Hindlimb muscle (tissue), 1 donor: ENCODE data around the gene CEACAM1. TPM values are rescaled to one million over a fixed set of nuclear protein-coding genes. Genes with fewer than 3 reads are reported as not detected.
"Not testable (repeated sequence)": the region's sequence is repeated elsewhere in the genome, so short reads cannot be mapped to it uniquely, and the experiment has no call there.

ENCODE experiments used
- DNase-seq: peaks from one replicate; pipeline ENCODE4 v3.0.0-alpha.2; 2013
- polyA plus RNA-seq: library from polyadenylated mRNA; unstranded; fragments of 120-200 nt; gene quantifications from one replicate; pipeline ENCODE4 v1.2.1, GENCODE V29; 2013; ENCODE audit not compliant: insufficient read length

The CEACAM1 gene
- polyA plus RNA-seq, 1 donor: 2.1 TPM

GRCh38 chr19:42511340-42511739 lies 16.9 kb downstream of the CEACAM1 start:
- DNase-seq: no peak

DNA sequence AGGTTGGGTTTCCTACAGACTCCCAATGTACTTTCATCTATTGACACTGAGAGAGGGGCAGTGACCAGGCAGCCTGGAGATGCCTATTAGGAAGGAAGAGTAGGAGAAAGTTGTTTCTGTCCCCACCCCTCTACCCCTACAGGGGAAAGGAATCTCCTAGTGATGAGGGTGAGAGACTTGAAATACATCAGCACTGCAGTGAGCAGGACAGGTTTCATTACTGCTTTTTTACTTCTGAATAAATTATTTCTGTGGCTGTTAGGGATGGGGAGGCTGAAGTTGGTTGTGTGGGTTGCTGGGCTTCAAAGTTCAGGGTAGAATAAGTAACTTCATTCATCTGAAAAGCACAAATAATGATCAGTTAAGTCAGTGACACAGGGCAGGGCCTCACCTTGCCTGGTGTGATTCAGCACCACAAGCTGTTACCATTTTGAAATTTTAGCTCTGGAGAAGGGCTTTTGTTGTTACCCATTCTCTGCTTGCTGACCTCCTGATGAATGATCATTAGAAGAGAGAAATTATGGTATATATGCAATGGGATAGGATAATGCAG lies 19.3 kb downstream of the CEACAM1 start:
- no peak for DNase-seq

GRCh38 chr19:42505066-42505465 lies 23.2 kb downstream of the CEACAM1 start:
- DNase-seq: no peak

DNA sequence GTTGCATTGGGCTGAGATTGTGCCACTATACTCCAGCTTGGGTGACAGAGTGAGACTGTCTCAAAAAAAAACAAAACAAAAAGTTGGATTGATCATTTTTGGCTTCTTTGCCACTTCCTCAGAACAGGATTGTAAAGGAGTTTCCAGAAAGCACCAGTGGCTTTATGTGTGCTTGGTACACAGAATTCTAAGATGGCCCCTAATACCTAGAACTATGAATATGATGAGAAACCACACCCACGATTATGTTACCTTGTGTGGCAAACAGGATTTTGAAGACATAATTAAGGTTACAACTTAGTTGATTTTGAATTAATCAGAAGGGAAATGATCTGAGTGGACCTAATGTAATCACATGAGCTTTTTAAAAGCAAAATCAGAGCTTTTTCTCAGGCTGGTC lies 26.5 kb downstream of the CEACAM1 start:
- no peak for DNase-seq

DNA sequence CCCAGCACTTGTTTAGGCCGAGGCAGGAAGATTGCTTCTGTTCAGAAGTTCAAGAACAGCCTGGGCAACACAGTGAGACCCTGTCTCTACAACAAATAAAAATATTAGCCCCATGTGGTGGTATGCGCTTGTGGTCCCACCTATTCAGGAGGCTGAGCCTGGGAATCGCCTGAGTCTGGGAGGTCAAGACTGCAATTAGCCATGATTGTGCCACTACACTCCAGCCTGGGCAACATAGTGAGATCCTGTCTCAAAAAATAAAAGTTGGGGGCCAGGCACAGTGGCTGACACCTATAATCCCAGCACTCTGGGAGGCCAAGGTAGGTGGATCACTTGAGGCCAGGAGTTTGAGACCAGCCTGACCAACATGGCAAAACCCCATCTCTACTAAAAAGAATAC lies 27.0 kb downstream of the CEACAM1 start:
- not testable (repeated sequence) for DNase-seq

GRCh38 chr19:42498169-42498757 lies 30.0 kb downstream of the CEACAM1 start:
- no peak for DNase-seq

DNA sequence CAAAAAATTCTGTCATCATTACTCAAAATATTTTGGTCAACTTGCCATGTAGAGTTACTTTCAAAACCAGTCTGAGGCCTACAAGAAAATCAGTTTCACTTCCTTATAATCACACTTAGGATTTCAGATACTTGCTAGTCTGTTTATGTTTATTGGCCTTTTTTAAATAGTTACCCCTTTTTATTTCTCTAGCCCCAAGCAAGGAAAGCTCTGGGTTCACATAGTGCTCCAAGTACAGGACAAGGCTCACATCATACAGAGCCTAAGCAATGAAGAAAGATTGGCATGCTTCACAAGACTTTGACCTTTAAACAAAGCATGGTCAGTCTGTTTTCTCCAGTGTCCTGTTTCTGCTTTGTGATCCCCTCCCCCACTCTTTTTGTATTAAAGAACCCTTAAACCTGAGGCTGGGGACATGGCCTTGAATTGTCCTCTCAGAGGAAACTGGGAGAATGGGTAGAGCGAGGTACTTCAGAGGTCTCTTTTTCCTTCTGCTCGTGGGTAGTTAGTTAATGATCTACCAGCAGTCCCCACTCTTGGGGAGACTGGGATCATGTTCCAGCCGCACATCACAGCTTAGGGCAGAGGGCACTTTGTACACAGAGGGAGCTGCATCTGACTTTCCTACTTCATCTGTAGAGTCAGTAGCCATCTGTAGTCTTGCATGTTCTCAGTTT lies 30.7 kb downstream of the CEACAM1 start:
- DNase-seq: no peak

GRCh38 chr19:42496460-42497133 lies 31.7 kb downstream of the CEACAM1 start:
- no peak for DNase-seq

DNA sequence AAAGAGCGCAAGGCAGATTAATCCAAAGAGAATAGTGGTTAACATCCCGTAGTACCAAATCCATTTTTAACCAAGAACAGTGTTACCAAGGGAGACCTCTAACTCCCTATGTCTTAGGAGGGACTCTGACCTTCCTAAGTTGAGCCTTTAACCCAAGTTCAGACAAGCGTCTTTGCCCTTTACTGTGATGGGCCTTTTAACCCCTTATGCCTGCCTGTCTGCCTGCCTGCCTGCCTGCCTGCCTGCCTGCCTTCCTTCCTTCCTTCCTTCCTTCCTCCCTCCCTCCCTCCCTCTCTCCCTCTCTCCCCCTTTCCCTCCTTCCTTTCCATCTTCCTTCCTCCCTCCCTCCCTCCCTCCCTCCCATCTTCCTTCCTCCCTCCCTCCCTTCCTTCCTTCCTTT lies 32.6 kb downstream of the CEACAM1 start:
- DNase-seq: no peak

- DNase-seq: no peak
Measured at GRCh38 chr19:42494321-42494720, 34.0 kb downstream of the CEACAM1 start.

DNA sequence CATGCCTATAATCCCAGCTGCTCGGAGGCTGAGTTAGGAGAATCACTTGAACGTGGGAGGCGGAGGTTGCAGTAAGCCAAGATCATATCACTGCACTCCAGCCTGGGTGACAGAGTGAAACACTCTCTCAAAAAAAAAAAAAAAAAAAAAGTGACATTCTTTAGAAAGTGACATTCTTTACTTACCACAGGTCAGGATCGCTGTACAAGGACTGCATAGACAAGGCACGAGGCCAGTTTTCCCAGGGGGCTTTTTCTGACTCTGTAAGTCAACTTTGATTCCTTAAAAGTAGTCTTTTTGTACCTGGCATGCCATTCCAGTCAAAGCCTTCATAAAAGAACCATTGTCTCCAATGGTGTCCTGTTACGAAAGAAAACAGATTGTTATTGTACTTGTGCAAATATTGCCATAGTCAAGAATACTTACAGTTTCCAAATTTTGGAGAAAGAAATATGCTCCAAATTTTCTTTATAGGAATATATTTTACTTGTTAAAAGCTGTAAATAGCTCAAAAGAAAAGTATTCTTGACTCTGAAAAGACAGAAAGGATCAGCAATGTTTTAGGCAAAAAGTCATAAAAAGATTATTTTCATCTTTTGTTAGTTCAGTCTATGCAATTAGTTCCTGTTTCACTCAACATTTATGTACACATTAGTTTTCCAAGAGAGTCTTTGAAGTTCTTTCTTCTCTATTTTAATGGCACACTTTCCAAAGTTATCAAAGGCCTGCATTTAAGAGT lies 39.3 kb downstream of the CEACAM1 start:
- no peak for DNase-seq

- no peak for DNase-seq
Measured at GRCh38 chr19:42487798-42488178, 40.5 kb downstream of the CEACAM1 start.

GRCh38 chr19:42487032-42487797 lies 41.1 kb downstream of the CEACAM1 start:
- no peak for DNase-seq

DNA sequence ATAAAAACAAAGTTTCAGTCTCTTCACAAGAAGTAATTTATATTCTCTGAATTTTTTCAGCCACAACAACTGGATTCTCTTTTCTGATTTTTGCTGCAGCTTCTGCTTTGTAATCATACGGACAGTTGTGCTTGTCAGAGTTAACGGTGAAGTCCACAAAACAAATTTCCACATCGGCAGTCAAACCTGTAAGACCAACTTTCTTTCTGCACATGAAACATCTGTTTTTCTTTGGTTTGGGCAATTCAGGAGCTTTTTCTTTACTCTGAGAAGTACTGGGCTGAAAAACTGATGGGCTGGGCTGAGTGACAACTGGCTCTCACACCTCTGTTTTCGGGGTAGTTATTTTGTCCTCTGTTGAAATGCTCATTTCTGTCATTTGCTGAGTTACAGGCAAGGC lies 43.2 kb downstream of the CEACAM1 start:
- not testable (repeated sequence) for DNase-seq

DNA sequence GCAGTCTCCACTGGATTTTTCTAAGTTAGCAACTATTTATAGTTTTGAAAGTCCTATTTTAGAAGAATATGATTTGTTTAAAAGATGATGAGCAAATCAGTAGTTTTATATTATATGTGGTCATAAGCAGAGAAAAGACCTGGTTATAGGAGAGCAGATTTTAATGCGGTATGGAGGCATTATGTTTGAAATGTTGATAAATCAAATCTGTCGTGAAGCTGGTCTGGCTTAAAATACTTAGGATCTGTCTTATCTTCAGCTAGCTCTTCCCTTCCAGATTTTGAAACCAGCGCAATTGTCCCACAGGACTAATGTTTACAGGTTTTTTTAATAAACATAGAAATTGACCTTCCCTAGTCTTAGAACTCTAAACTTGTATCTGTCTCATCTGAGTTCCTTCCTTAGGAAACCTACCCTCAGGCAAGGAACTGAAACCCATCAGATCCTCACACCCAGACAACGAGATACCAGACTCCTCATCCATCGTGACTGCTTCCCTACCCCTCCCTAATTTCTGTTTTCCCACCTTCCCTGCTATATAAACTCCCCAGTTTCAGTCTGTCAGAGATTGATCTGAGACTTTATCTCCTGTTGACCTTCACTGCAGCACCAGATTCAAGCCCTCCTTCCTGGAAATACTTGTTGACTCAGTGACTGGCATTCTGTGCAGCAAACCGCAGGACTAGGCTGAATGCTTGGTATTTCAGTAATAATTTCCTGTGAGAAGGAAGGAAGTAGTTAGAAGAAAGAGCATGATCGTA lies 47.8 kb downstream of the CEACAM1 start:
- no peak for DNase-seq

- no peak for DNase-seq
Measured at GRCh38 chr19:42479736-42480135, 48.5 kb downstream of the CEACAM1 start.

DNA sequence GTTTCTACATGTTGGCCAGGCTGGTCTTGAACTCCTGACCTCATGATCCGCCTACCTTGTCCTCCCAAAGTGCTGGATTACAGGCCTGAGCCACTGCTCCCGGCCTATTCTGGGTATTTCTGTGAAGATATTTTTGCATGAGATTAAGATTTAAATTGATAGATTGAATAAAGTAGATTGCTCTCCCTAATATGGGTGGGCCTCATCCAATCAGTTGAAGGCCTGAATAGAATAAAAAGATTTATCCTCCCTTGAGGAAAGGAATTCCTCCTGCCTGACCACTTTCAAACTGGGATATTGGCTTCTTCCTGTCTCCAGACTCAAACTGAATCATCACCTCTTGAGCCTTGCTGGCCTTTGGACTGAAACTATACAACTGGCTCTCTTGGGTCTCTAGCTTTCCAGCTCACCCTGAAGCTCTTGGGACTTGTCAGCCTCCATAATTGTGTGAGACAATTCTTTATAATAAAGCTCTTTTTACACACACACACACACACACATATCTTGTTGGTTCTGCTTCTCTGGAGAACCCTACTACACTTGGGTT lies 49.4 kb downstream of the CEACAM1 start:
- no peak for DNase-seq

- no peak for DNase-seq
Measured at GRCh38 chr19:42477933-42478332, 50.3 kb downstream of the CEACAM1 start.

DNA sequence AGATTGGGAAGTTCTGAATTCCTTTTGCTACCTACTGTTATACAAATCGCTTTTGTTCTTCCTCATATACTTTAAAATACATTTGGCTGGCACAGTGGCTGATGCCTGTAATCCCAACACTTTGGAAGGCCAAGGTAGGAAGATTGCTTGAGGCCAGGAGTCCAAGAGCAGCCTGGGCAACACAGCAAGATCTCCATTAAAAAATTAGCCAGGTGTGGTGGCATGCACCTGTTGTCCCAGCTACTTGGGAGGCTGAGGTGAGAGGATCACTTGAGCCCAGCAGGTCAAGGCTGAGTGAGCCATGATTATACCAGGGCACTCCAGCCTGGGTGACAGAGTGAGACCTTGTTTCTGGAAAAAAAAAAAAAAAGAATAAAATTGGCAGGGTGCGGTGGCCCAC lies 51.2 kb downstream of the CEACAM1 start:
- DNase-seq: no peak

- DNase-seq: no peak
Measured at GRCh38 chr19:42475366-42475765, 52.9 kb downstream of the CEACAM1 start.

GRCh38 chr19:42474743-42475142 lies 53.5 kb downstream of the CEACAM1 start:
- DNase-seq: no peak
